GM12878 (cell line): ENCODE data around the gene SCAMP1. TPM values are rescaled to one million over a fixed set of nuclear protein-coding genes. Genes with fewer than 3 reads are reported as not detected.

Source experiments
- ATAC-seq: fragments of 200-7000 bp; cut with Tn5 transposase; 3 replicates; pipeline ENCODE4 v1.9.1; 2020; ENCODE audit warnings: mild to moderate bottlenecking, moderate library complexity
- BruUV-seq: library from RNA; stranded (reverse); fragments of 400-500 nt; replicated peaks from 2 replicates; lab custom pipeline; 2021; lab: Mats Ljungman, UMichigan
- CTCF ChIA-PET: fragments of 300-600 bp; sonication (Branson Sonifier 250); formaldehyde crosslinking; extraction: SDS; loops from one replicate; lab custom pipeline; 2021; ENCODE audit warnings: inconsistent platforms; lab: Yijun Ruan, JAX
- POLR2A ChIA-PET: fragments of 350-600 bp; formaldehyde crosslinking; extraction: SDS; loops from one replicate; lab custom pipeline; 2021; ENCODE audit warnings: inconsistent platforms; lab: Charles Lee
- RAD21 ChIA-PET: fragments of 300-600 bp; sonication (Branson Sonifier 250); formaldehyde crosslinking; loops from one replicate; lab custom pipeline; 2023; ENCODE audit warnings: antibody characterized with exemption; ENCODE audit not compliant: unreplicated experiment; lab: Charles Lee
- SMC1A ChIA-PET: fragments of 300-600 bp; sonication (Branson Sonifier 250); formaldehyde crosslinking; loops from one replicate; lab custom pipeline; 2023; ENCODE audit not compliant: unreplicated experiment, uncharacterized antibody; lab: Charles Lee
- DNase-seq: peaks from one replicate; pipeline ENCODE4 v3.0.0-alpha.2; 2011; ENCODE audit warnings: low read depth, low spot score
- FAIRE-seq: peaks from 3 replicates; lab custom pipeline; 2011; peaks lifted over from hg19 to GRCh38; lab: Jason Lieb, UNC
- H2AFZ ChIP-seq: 2 replicates; pipeline ENCODE4 v1.6.0; 2011; ENCODE audit warnings: low read depth, low read length, control low read depth; ENCODE audit not compliant: control insufficient read depth
- H3K27ac ChIP-seq: 2 replicates; pipeline ENCODE4 v1.5.1; 2011; ENCODE audit warnings: control low read depth; ENCODE audit not compliant: control insufficient read depth, insufficient read depth
- H3K27me3 ChIP-seq, 2 experiments: replicated peaks in 1 of 2; 2 replicates each; pipeline versions ENCODE4 v1.6.0 to v1.6.1; 2011; ENCODE audit warnings: low read length in 1 of 2; ENCODE audit not compliant: control insufficient read depth in 2 of 2, insufficient read depth in 2 of 2
- H3K36me3 ChIP-seq, 2 experiments: 2 replicates each; pipeline ENCODE4 v1.5.1; 2011; ENCODE audit warnings: low read length in 1 of 2; ENCODE audit not compliant: control insufficient read depth in 2 of 2, insufficient read depth in 2 of 2
- H3K4me1 ChIP-seq: 2 replicates; pipeline ENCODE4 v1.6.1; 2011; ENCODE audit warnings: mild to moderate bottlenecking, low read length, moderate library complexity, mixed read lengths; ENCODE audit not compliant: control insufficient read depth, insufficient read depth
- H3K4me2 ChIP-seq: 2 replicates; pipeline ENCODE4 v1.6.0; 2011; ENCODE audit warnings: control low read depth; ENCODE audit not compliant: control insufficient read depth, insufficient read depth
- H3K4me3 ChIP-seq: fragments of 200-600 bp; sonication (generic); 2 replicates; pipeline ENCODE4 v1.5.1; 2016
- H3K79me2 ChIP-seq: 2 replicates; pipeline ENCODE4 v1.6.0; 2011; ENCODE audit warnings: low read length; ENCODE audit not compliant: control insufficient read depth, insufficient read depth
- H3K9ac ChIP-seq: 2 replicates; pipeline ENCODE4 v1.8.0; 2011; ENCODE audit warnings: low read length, control low read depth, mixed read lengths; ENCODE audit not compliant: control insufficient read depth, insufficient read depth
- H3K9me3 ChIP-seq: replicated peaks from 3 replicates; pipeline ENCODE4 v1.5.1; 2011; ENCODE audit warnings: mild to moderate bottlenecking, low read length; ENCODE audit not compliant: control insufficient read depth, insufficient read depth
- H4K20me1 ChIP-seq: 2 replicates; pipeline ENCODE4 v1.6.0; 2011; ENCODE audit not compliant: control insufficient read depth, insufficient read depth
- ASH2L ChIP-seq: fragments of 300-600, 200-600 bp; sonication (generic); IDR thresholded peaks from 2 replicates; pipeline ENCODE4 v1.6.1; 2017; ENCODE audit warnings: low read depth, mild to moderate bottlenecking, borderline replicate concordance
- ATF3 ChIP-seq: IDR thresholded peaks from 2 replicates; pipeline ENCODE4 v1.6.1; 2011; ENCODE audit warnings: low read depth, mild to moderate bottlenecking, low read length, moderate library complexity, borderline replicate concordance; ENCODE audit errors: extremely low read depth
- EP300 ChIP-seq, 2 experiments: fragments of 150-350 bp in 1 of 2; IDR thresholded peaks; 2 replicates each; pipeline ENCODE4 v1.6.1; 2011 to 2012; ENCODE audit warnings: low read depth in 2 of 2, low read length in 2 of 2, borderline replicate concordance in 1 of 2, improper control_type of control experiment in 1 of 2, inconsistent platforms in 1 of 2; ENCODE audit not compliant: control insufficient read depth in 1 of 2
- IKZF1 ChIP-seq: fragments of 450-650 bp; conservative IDR thresholded peaks from 2 replicates; pipeline ENCODE4 v1.6.1; 2017; ENCODE audit warnings: antibody characterized with exemption, mild to moderate bottlenecking
- MYB ChIP-seq: fragments of 150-350 bp; IDR thresholded peaks from 2 replicates; pipeline ENCODE4 v1.6.1; 2014; ENCODE audit warnings: mild to moderate bottlenecking, low read depth, low read length, borderline replicate concordance
- NBN ChIP-seq: fragments of 450-650 bp; IDR thresholded peaks from 2 replicates; pipeline ENCODE4 v1.6.1; 2016
- PKNOX1 ChIP-seq: fragments of 450-650 bp; IDR thresholded peaks from 2 replicates; pipeline ENCODE4 v1.6.1; 2016; ENCODE audit warnings: mild to moderate bottlenecking
- RELA ChIP-seq: fragments of 450-650 bp; IDR thresholded peaks from 2 replicates; pipeline ENCODE4 v1.8.0; 2014; ENCODE audit warnings: borderline replicate concordance; ENCODE audit not compliant: partially characterized antibody
- RELB ChIP-seq: fragments of 450-650 bp; IDR thresholded peaks from 2 replicates; pipeline ENCODE4 v1.6.1; 2017; ENCODE audit warnings: low read depth, mild to moderate bottlenecking, moderate library complexity
- RUNX3 ChIP-seq: IDR thresholded peaks from 2 replicates; pipeline ENCODE4 v1.6.1; 2012; ENCODE audit warnings: low read length, inconsistent platforms
- SPI1 ChIP-seq: IDR thresholded peaks from 2 replicates; pipeline ENCODE4 v1.6.1; 2011; ENCODE audit warnings: low read depth, mild to moderate bottlenecking, low read length, moderate library complexity, borderline replicate concordance; ENCODE audit not compliant: insufficient read depth
- TARDBP ChIP-seq: IDR thresholded peaks from 2 replicates; pipeline ENCODE4 v1.6.1; 2016; ENCODE audit warnings: borderline replicate concordance
- YBX1 ChIP-seq: fragments of 450-650 bp; IDR thresholded peaks from 2 replicates; pipeline ENCODE4 v1.6.1; 2016; ENCODE audit warnings: antibody characterized with exemption
- ZNF274 ChIP-seq: IDR thresholded peaks from one replicate; pipeline ENCODE4 v1.8.0; 2011; ENCODE audit not compliant: insufficient read length, insufficient read depth
- in situ Hi-C: fragments of 300-500 bp; cut with MboI; formaldehyde crosslinking; loops from 9 replicates; pipeline ENCODE4 v1.14.3; 2018; ENCODE audit warnings: mixed read lengths
- intact Hi-C: fragments of 100-400 bp; cut with micrococcal nuclease; formaldehyde crosslinking; loops from one replicate; pipeline ENCODE4 v1.14.2; 2022; ENCODE audit not compliant: unreplicated experiment
- polyA plus RNA-seq, 11 experiments: library from polyadenylated mRNA; depleted of rRNA in 4 of 11; unstranded in 6 of 11; stranded (reverse) in 5 of 11; fragments of >200 nt; fragmentation: Nextera tagmentation in 4 of 11; fragmentation: Illumina TruSeq in 1 of 11; extraction: Ambion mirVana in 4 of 11; extraction: Trizol in 1 of 11; gene quantifications; 1 replicate in 1 of 11; 2 replicates in 10 of 11; pipeline versions ENCODE4 v1.2.1 to v1.2.3, GENCODE V29; 2011 to 2016; ENCODE audit warnings: inconsistent platforms in 2 of 11, missing spikeins in 2 of 11, low read depth in 1 of 11
- total RNA-seq, 4 experiments: library from RNA; depleted of rRNA in 3 of 4; stranded (reverse); fragments of >200 nt in 3 of 4; fragmentation: Illumina TruSeq in 1 of 4; extraction: Trizol in 1 of 4; gene quantifications; 2 replicates each; pipeline versions ENCODE4 v1.2.1 to v1.2.3, GENCODE V29; 2013 to 2021

The SCAMP1 gene
- total and polyA plus RNA-seq, 10 of the 15 experiments (the other 5 are each of a cell fraction or from before 2014, with no cell fraction given), result 6.4 to 27.9 (median 20.0) TPM

GRCh38 chr5:78399116-78399515 lies 38.7 kb downstream of the SCAMP1 start:
- FAIRE-seq (no peak), ATAC-seq (no peak), DNase-seq (no peak)
- no peak overlapping the region for H3K4me2 ChIP-seq
- RAD21 ChIA-PET, result no interaction called here
- POLR2A ChIA-PET, result no interaction called here
- peaks cover 6% of the 10 kb centered on the region for H3K79me2 ChIP-seq
- H4K20me1 ChIP-seq, result no peaks in the 10 kb centered on the region
- H2AFZ ChIP-seq, result no peak overlapping the region
- TF ChIP-seq RELB (no peak), RELA (no peak), IKZF1 (no peak), ATF3 (no peak), ASH2L (no peak), NBN (no peak), TARDBP (no peak), SPI1 (no peak), YBX1 (no peak), PKNOX1 (no peak), RUNX3 (no peak), EP300 (IDR thresholded peaks at IDR 0.05; ENCODE audit: borderline replicate concordance in 1 of 2, control insufficient read depth in 1 of 2, low read depth in 2 of 2, low read length in 2 of 2) (no peak), ZNF274 (no peak), MYB (no peak)
- TF ChIP-seq, all 136 proteins: peak for 0
- Histone ChIP-seq H3K4me3 (no peak overlapping the region), H3K27me3 (no peaks in the 10 kb centered on the region), H3K9me3 (no peaks in the 10 kb centered on the region; the same call in none of the 3 replicates), H3K4me1 (peaks cover under 1% of the 10 kb centered on the region; the same call in 1 of the 2 replicates), H3K36me3 (no peaks in the 10 kb centered on the region), H3K9ac (no peak overlapping the region), H3K27ac (no peak overlapping the region)
- ChIA-PET CTCF (no interaction called here), SMC1A (no interaction called here)
- in situ Hi-C loops, result no loop called here
- intact Hi-C loops, result no loop called here
- BruUV-seq, result no TSS peak
